Urothelium cell line (cell line): ENCODE data around the gene PGPEP1.
"Not testable (repeated sequence)": the region's sequence is repeated elsewhere in the genome, so short reads cannot be mapped to it uniquely, and the experiment has no call there.

Source experiments
- DNase-seq: peaks from one replicate; pipeline ENCODE4 v3.0.0; 2011; ENCODE audit warnings: low spot score, mixed read lengths
- FAIRE-seq: peaks from 2 replicates; lab custom pipeline; 2011; peaks lifted over from hg19 to GRCh38; lab: Jason Lieb, UNC

Gene PGPEP1

GRCh38 chr19:18363787-18364186 lies 23.4 kb downstream of the PGPEP1 start:
- FAIRE-seq (no peak), DNase-seq (no peak)

- DNase-seq, FAIRE-seq: not testable (repeated sequence)
Observed at GRCh38 chr19:18364277-18364825, 24.0 kb downstream of the PGPEP1 start.

GRCh38 chr19:18364826-18365528 lies 24.6 kb downstream of the PGPEP1 start:
- no peak for FAIRE-seq

GRCh38 chr19:18366021-18366435 lies 25.6 kb downstream of the PGPEP1 start:
- DNase-seq (no peak), FAIRE-seq (no peak)

More at GRCh38 chr19:18364826-18365528, 24.6 kb downstream of the PGPEP1 start:
- DNase-seq: peak; percentile 73

- FAIRE-seq: no peak
- no peak for DNase-seq
Observed at GRCh38 chr19:18368504-18369222, 28.3 kb downstream of the PGPEP1 start.

- FAIRE-seq: no peak
- DNase-seq: no peak
Observed at GRCh38 chr19:18373407-18373891, 33.1 kb downstream of the PGPEP1 start.

- peak; percentile 89 for DNase-seq
- no peak for FAIRE-seq
Observed at GRCh38 chr19:18373892-18374629, 33.7 kb downstream of the PGPEP1 start.

GRCh38 chr19:18377026-18377425 lies 36.6 kb downstream of the PGPEP1 start:
- FAIRE-seq: no peak
- no peak for DNase-seq

GRCh38 chr19:18379803-18380747 lies 39.7 kb downstream of the PGPEP1 start:
- DNase-seq (peak; percentile 78), FAIRE-seq (no peak)

GRCh38 chr19:18380843-18381242 lies 40.4 kb downstream of the PGPEP1 start:
- FAIRE-seq: no peak

GRCh38 chr19:18383622-18384021 lies 43.2 kb downstream of the PGPEP1 start:
- FAIRE-seq, DNase-seq: not testable (repeated sequence)

More at GRCh38 chr19:18380843-18381242, 40.4 kb downstream of the PGPEP1 start:
- no peak for DNase-seq

GRCh38 chr19:18384775-18385174 lies 44.4 kb downstream of the PGPEP1 start:
- FAIRE-seq (no peak), DNase-seq (no peak)

GRCh38 chr19:18385359-18385674 lies 44.9 kb downstream of the PGPEP1 start:
- DNase-seq: no peak
- no peak for FAIRE-seq

GRCh38 chr19:18385675-18386542 lies 45.5 kb downstream of the PGPEP1 start, which contains the start of gene GDF15:
Gene GDF15, plus strand, starts transcription at chr19:18386158. Its CDS starts 32 bp downstream, at chr19:18386190.
- DNase-seq: peak; percentile 63
- FAIRE-seq: no peak

GRCh38 chr19:18386543-18387271 lies 46.3 kb downstream of the PGPEP1 start:
- DNase-seq (no peak), FAIRE-seq (no peak)

- FAIRE-seq (peak; percentile 42), DNase-seq (peak; percentile 78)
Observed at GRCh38 chr19:18388100-18388959, 47.9 kb downstream of the PGPEP1 start.

- FAIRE-seq: no peak
Observed at GRCh38 chr19:18388960-18389725, 48.7 kb downstream of the PGPEP1 start.

More at GRCh38 chr19:18388960-18389725, 48.7 kb downstream of the PGPEP1 start:
- DNase-seq: no peak
